HG02840 (cell line): Measurements from ENCODE around the gene B3GALT5.

ENCODE experiments used
- ATAC-seq: cut with Tn5 transposase; IDR thresholded peaks from one replicate; pipeline ENCODE4 v1.9.1; 2021; ENCODE audit warnings: mild to moderate bottlenecking, moderate library complexity, moderate number of reproducible peaks; ENCODE audit not compliant: unreplicated experiment, low FRiP score

The B3GALT5 gene

GRCh38 chr21:39640754-39641153 is 28.0 kb downstream of the B3GALT5 start:
- no peak for ATAC-seq

- ATAC-seq, result no peak
Observed at GRCh38 chr21:39641827-39642450, 29.2 kb downstream of the B3GALT5 start.

- ATAC-seq, result no peak
Observed at GRCh38 chr21:39644062-39644560, 31.4 kb downstream of the B3GALT5 start.

- no peak for ATAC-seq
Observed at GRCh38 chr21:39645331-39645730, 32.6 kb downstream of the B3GALT5 start.

GRCh38 chr21:39647476-39647875 is 34.7 kb downstream of the B3GALT5 start:
- ATAC-seq, result no peak

GRCh38 chr21:39648879-39649278 is 36.1 kb downstream of the B3GALT5 start:
- ATAC-seq, result no peak

- ATAC-seq, result no peak
Observed at GRCh38 chr21:39649526-39649925, 36.8 kb downstream of the B3GALT5 start.

GRCh38 chr21:39650306-39650705 is 37.6 kb downstream of the B3GALT5 start:
- ATAC-seq, result no peak

GRCh38 chr21:39650801-39651200 is 38.1 kb downstream of the B3GALT5 start:
- ATAC-seq, result no peak

- no peak for ATAC-seq
Observed at GRCh38 chr21:39651206-39651605, 38.5 kb downstream of the B3GALT5 start.

- no peak for ATAC-seq
Observed at GRCh38 chr21:39654951-39655350, 42.2 kb downstream of the B3GALT5 start.

- no peak for ATAC-seq
Observed at GRCh38 chr21:39655589-39655988, 42.8 kb downstream of the B3GALT5 start.

- ATAC-seq, result no peak
Observed at GRCh38 chr21:39656209-39656608, 43.5 kb downstream of the B3GALT5 start.

GRCh38 chr21:39657091-39657689 is 44.5 kb downstream of the B3GALT5 start:
- no peak for ATAC-seq

GRCh38 chr21:39658066-39658465 is 45.3 kb downstream of the B3GALT5 start:
- ATAC-seq, result no peak

- no peak for ATAC-seq
Observed at GRCh38 chr21:39659070-39659815, 46.5 kb downstream of the B3GALT5 start.

GRCh38 chr21:39660191-39660980 is 47.6 kb downstream of the B3GALT5 start:
- no peak for ATAC-seq

- no peak for ATAC-seq
Observed at GRCh38 chr21:39661121-39661520, 48.4 kb downstream of the B3GALT5 start.

- ATAC-seq, result no peak
Observed at GRCh38 chr21:39661740-39662139, 49.0 kb downstream of the B3GALT5 start.

- no peak for ATAC-seq
Observed at GRCh38 chr21:39662411-39662953, 49.7 kb downstream of the B3GALT5 start.
